MM.1S (cell line): ENCODE data around the gene NKAP.
"Not testable (repeated sequence)": the region's sequence is repeated elsewhere in the genome, so short reads cannot be mapped to it uniquely, and the experiment has no call there.

Experiments
- EZH2phosphoT487 ChIP-seq: fragments of 300-600 bp; sonication (generic); IDR thresholded peaks from 2 replicates; pipeline ENCODE4 v1.6.1; 2018; ENCODE audit warnings: antibody characterized with exemption, low read length
- TF ChIP-seq, protein P1 (sequence below): fragments of 300-600 bp; sonication (generic); IDR thresholded peaks from 2 replicates; pipeline ENCODE4 v1.5.1; 2016; ENCODE audit warnings: antibody characterized with exemption, low read length, mixed read lengths

DNA sequence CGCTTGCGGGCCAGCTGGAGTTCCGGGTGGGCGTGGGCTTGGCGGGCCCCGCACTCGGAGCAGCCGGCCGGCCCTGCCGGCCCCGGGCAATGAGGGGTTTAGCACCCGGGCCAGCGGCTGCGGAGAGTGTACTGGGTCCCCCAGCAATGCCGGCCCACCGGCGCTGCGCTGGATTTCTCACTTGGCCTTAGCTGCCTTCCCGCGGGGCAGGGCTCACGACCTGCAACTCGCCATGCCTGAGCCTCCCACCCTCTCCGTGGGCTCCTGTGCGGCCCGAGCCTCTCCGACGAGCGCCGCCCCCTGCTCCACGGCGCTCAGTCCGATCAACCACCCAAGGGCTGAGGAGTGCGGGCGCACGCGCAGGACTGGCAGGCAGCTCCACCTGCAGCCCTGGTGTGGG, 52.9 kb downstream of the NKAP start:
- TF ChIP-seq, protein P1, sequence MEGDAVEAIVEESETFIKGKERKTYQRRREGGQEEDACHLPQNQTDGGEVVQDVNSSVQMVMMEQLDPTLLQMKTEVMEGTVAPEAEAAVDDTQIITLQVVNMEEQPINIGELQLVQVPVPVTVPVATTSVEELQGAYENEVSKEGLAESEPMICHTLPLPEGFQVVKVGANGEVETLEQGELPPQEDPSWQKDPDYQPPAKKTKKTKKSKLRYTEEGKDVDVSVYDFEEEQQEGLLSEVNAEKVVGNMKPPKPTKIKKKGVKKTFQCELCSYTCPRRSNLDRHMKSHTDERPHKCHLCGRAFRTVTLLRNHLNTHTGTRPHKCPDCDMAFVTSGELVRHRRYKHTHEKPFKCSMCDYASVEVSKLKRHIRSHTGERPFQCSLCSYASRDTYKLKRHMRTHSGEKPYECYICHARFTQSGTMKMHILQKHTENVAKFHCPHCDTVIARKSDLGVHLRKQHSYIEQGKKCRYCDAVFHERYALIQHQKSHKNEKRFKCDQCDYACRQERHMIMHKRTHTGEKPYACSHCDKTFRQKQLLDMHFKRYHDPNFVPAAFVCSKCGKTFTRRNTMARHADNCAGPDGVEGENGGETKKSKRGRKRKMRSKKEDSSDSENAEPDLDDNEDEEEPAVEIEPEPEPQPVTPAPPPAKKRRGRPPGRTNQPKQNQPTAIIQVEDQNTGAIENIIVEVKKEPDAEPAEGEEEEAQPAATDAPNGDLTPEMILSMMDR, result not testable (repeated sequence)
- TF ChIP-seq EZH2phosphoT487, result not testable (repeated sequence)
